Cardiac muscle cell (in vitro differentiated cells and primary cell): Measurements from ENCODE around the gene WDPCP. TPM values are rescaled to one million over a fixed set of nuclear protein-coding genes. Genes with fewer than 3 reads are reported as not detected.

Experiments
- DNase-seq, 2 donors: peaks; one replicate each; pipeline versions ENCODE4 v3.0.0 to v3.0.0-alpha.2; 2010 to 2017; ENCODE audit warnings: low read depth in 1 of 2, low spot score in 1 of 2
- H3K27ac ChIP-seq: fragments of 200-600 bp; sonication (generic); 2 replicates; pipeline ENCODE4 v1.5.1; 2016
- H3K27me3 ChIP-seq: fragments of 200-600 bp; sonication (generic); 2 replicates; pipeline ENCODE4 v1.6.0; 2016; ENCODE audit warnings: control low read depth
- H3K36me3 ChIP-seq: fragments of 200-600 bp; sonication (generic); 2 replicates; pipeline ENCODE4 v1.5.1; 2016; ENCODE audit warnings: control low read depth
- H3K4me1 ChIP-seq: fragments of 200-600 bp; sonication (generic); 2 replicates; pipeline ENCODE4 v1.8.1; 2017; ENCODE audit warnings: low read depth, mild to moderate bottlenecking, mixed run types
- H3K4me3 ChIP-seq: fragments of 200-600 bp; sonication (generic); 2 replicates; pipeline ENCODE4 v1.5.1; 2016; ENCODE audit warnings: mild to moderate bottlenecking
- H3K9me3 ChIP-seq: fragments of 200-600 bp; sonication (generic); 2 replicates; pipeline ENCODE4 v1.5.1; 2017; ENCODE audit warnings: low read depth, mild to moderate bottlenecking, control low read depth
- polyA plus RNA-seq: library from polyadenylated mRNA; unstranded; fragments of >200 nt; fragmentation: Nextera tagmentation; extraction: Ambion mirVana; gene quantifications from 2 replicates; pipeline ENCODE4 v1.2.1, GENCODE V29; 2016
- total RNA-seq: library from RNA; depleted of rRNA; stranded (reverse); fragments of >200 nt; gene quantifications from 2 replicates; pipeline ENCODE4 v1.2.3, GENCODE V29; 2016
- TF ChIP-seq, protein P1 (sequence below): IDR thresholded peaks from 2 replicates; pipeline ENCODE4 v1.5.1; 2012; ENCODE audit warnings: low read depth, mild to moderate bottlenecking, low read length

The WDPCP gene
- total and polyA plus RNA-seq, 2 experiments from 2014 or later, result 6.7 to 9.2 TPM

DNA sequence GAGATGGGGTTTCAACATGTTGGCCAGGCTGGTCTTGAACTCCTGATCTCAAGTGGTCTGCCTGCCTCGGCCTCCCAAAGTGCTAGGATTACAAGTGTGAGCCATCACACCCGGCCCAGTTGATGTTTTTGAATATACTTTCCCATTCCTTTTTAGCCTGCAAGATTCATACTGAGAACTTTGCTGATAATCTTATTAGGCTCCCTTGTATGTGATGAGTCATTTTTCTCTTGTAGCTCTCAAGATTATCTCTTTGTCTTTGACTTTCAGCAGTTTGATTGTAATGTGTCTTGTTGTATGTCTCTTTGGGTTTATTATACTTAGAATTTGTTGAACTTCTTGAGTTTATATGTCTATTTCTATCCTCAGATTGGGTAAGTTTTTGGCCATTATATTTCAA is 456.3 kb downstream of the WDPCP start:
- Histone ChIP-seq H3K4me1 (no peaks in the 10 kb centered on the region), H3K27me3 (no peaks in the 10 kb centered on the region), H3K4me3 (no peak overlapping the region), H3K27ac (no peak overlapping the region), H3K9me3 (no peaks in the 10 kb centered on the region), H3K36me3 (no peaks in the 10 kb centered on the region)
- TF ChIP-seq, protein P1, sequence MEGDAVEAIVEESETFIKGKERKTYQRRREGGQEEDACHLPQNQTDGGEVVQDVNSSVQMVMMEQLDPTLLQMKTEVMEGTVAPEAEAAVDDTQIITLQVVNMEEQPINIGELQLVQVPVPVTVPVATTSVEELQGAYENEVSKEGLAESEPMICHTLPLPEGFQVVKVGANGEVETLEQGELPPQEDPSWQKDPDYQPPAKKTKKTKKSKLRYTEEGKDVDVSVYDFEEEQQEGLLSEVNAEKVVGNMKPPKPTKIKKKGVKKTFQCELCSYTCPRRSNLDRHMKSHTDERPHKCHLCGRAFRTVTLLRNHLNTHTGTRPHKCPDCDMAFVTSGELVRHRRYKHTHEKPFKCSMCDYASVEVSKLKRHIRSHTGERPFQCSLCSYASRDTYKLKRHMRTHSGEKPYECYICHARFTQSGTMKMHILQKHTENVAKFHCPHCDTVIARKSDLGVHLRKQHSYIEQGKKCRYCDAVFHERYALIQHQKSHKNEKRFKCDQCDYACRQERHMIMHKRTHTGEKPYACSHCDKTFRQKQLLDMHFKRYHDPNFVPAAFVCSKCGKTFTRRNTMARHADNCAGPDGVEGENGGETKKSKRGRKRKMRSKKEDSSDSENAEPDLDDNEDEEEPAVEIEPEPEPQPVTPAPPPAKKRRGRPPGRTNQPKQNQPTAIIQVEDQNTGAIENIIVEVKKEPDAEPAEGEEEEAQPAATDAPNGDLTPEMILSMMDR, result no peak
- DNase-seq, result no peak

DNA sequence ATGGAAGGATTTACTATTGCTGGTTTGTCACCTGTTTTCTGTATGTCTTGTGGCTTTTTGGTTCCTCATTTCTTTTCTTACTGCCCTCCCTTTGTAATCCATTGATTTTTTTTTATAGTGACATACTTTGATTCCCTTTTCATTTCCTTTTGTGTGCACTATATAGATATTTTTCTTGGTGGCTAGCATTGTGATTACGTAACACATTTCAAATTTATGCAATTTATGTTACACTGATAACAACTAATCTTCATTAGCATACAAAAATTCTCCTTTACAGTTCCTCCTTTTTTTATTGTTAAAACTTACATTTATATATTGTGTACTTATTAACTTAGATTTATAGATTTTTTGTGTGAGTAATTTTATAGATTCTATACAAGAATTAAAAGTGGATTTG is 457.1 kb downstream of the WDPCP start:
- H3K27ac ChIP-seq, result no peak overlapping the region
- no peak overlapping the region for H3K4me3 ChIP-seq
- no peaks in the 10 kb centered on the region for H3K4me1 ChIP-seq
- no peaks in the 10 kb centered on the region for H3K9me3 ChIP-seq
- no peaks in the 10 kb centered on the region for H3K27me3 ChIP-seq
- TF ChIP-seq, protein P1, result no peak
- no peaks in the 10 kb centered on the region for H3K36me3 ChIP-seq
- DNase-seq, result no peak

DNA sequence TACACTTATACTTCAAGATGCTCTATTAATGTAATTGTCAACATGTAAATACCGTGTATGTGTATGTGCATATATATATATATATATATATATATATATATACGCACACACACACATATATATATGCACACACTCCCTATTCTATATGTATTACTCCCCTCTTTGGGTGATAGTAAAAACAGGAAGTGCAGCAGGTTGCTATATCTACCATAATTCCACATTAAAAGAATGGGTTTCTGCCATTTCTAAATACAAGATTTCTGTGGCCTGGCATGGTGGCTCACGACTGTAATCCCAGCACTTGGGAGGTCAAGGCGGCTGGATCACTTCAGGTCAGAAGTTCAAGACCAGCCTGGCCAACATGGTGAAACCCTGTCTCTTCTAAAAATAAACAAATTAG is 460.7 kb downstream of the WDPCP start:
- TF ChIP-seq, protein P1, result no peak
- DNase-seq, result no peak

DNA sequence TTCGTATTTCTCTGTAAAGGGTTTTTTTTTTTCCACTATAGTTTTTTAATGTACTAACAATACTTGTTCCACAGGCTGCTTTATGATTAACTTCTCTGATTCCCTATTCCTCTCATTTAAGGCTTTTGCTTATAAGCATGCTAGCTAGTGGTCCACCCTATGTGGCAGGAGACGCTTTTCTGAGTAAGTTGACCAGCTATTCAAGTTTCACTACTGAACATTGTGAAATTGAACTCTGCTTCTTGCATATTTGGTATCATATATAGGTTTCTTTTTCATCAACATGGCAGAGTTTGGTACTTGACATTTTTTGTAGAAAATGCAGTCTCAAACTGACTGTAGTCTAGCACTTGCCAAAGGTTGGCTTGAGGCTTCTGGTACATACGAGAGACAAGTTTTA is 463.4 kb downstream of the WDPCP start:
- DNase-seq, result no peak
- no peaks in the 10 kb centered on the region for H3K9me3 ChIP-seq
- TF ChIP-seq, protein P1, result no peak
- H3K27ac ChIP-seq, result no peak overlapping the region
- no peak overlapping the region for H3K4me3 ChIP-seq
- no peaks in the 10 kb centered on the region for H3K4me1 ChIP-seq
- H3K27me3 ChIP-seq, result no peaks in the 10 kb centered on the region
- H3K36me3 ChIP-seq, result no peaks in the 10 kb centered on the region

More for the DNA sequence above, 460.7 kb downstream of the WDPCP start:
- Histone ChIP-seq H3K4me3 (no peak overlapping the region), H3K9me3 (no peaks in the 10 kb centered on the region), H3K4me1 (no peaks in the 10 kb centered on the region), H3K27ac (no peak overlapping the region), H3K36me3 (no peaks in the 10 kb centered on the region), H3K27me3 (no peaks in the 10 kb centered on the region)

GRCh38 chr2:63124218-63124617 is 464.1 kb downstream of the WDPCP start:
- Histone ChIP-seq H3K4me3 (no peak overlapping the region), H3K9me3 (no peaks in the 10 kb centered on the region), H3K36me3 (no peaks in the 10 kb centered on the region), H3K27ac (no peak overlapping the region), H3K4me1 (no peaks in the 10 kb centered on the region), H3K27me3 (no peaks in the 10 kb centered on the region)
- DNase-seq, result no peak
- TF ChIP-seq, protein P1, result no peak

DNA sequence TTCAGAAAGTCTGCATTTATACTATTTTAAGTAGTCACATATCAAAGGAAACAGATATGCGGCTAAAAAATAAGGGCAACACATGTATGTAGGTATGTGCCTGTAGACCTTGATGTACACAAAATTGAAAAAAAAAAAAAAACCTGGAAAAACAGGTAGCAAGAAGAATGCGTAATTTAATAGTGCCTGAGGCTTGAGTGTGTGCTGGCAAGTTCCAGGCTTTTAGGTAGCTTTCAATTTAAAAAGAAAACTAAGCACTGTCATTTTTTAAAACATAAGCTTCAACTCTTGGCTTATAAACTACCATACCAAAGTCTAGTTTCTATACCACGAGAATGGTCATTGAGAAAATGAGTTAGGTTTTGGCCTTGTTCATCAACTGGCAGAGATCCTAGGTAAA is 465.4 kb downstream of the WDPCP start:
- Histone ChIP-seq H3K9me3 (no peaks in the 10 kb centered on the region), H3K27me3 (no peaks in the 10 kb centered on the region), H3K4me1 (no peaks in the 10 kb centered on the region), H3K27ac (no peak overlapping the region), H3K36me3 (no peaks in the 10 kb centered on the region), H3K4me3 (no peak overlapping the region)
- DNase-seq, result no peak
- TF ChIP-seq, protein P1, result no peak
